Keratinocyte (primary cell): ENCODE results near the gene MLXIP. TPM values are rescaled to one million over a fixed set of nuclear protein-coding genes. Genes with fewer than 3 reads are reported as not detected.

Experiments
- DNase-seq: peaks from one replicate; pipeline ENCODE4 v3.0.0-alpha.2; 2011; ENCODE audit warnings: low read depth, missing footprints, low spot score
- FAIRE-seq: peaks from 2 replicates; lab custom pipeline; 2011; peaks lifted over from hg19 to GRCh38; lab: Jason Lieb, UNC
- H2AFZ ChIP-seq: 2 replicates; pipeline ENCODE4 v1.6.0; 2012; ENCODE audit warnings: low read length, control low read depth, inconsistent platforms; ENCODE audit not compliant: control insufficient read depth
- H3K27ac ChIP-seq: 2 replicates; pipeline ENCODE4 v1.5.1; 2011; ENCODE audit warnings: low read length; ENCODE audit not compliant: control insufficient read depth, insufficient read depth
- H3K27me3 ChIP-seq: 3 replicates; pipeline ENCODE4 v1.6.0; 2011; ENCODE audit warnings: low read length; ENCODE audit not compliant: control insufficient read depth, insufficient read depth; ENCODE audit errors: extremely low read depth
- H3K36me3 ChIP-seq, 2 experiments: 2 replicates in 1 of 2; 3 replicates in 1 of 2; pipeline ENCODE4 v1.5.1; 2011; ENCODE audit warnings: low read length in 2 of 2, mild to moderate bottlenecking in 1 of 2; ENCODE audit not compliant: control insufficient read depth in 2 of 2, insufficient read depth in 2 of 2; ENCODE audit errors: extremely low read depth in 1 of 2
- H3K4me1 ChIP-seq: 3 replicates; pipeline ENCODE4 v1.5.1; 2011; ENCODE audit warnings: low read length; ENCODE audit not compliant: control insufficient read depth, insufficient read depth; ENCODE audit errors: extremely low read depth
- H3K4me2 ChIP-seq: 3 replicates; pipeline ENCODE4 v1.6.0; 2011; ENCODE audit warnings: low read depth, low read length; ENCODE audit not compliant: control insufficient read depth, insufficient read depth; ENCODE audit errors: extremely low read depth
- H3K4me3 ChIP-seq, 3 experiments: fragments of 200-600 bp in 1 of 3; sonication (generic) in 1 of 3; 2 replicates in 2 of 3; 3 replicates in 1 of 3; pipeline ENCODE4 v1.5.1; 2011 to 2016; ENCODE audit warnings: low read length in 3 of 3, mild to moderate bottlenecking in 3 of 3, control low read depth in 2 of 3, inconsistent platforms in 1 of 3, low read depth in 1 of 3, mixed read lengths in 1 of 3, mixed run types in 1 of 3, moderate library complexity in 1 of 3; ENCODE audit not compliant: control insufficient read depth in 2 of 3, insufficient read depth in 2 of 3; ENCODE audit errors: extremely low read depth in 1 of 3
- H3K79me2 ChIP-seq: 2 replicates; pipeline ENCODE4 v1.6.0; 2012; ENCODE audit warnings: low read length; ENCODE audit not compliant: control insufficient read depth, insufficient read depth
- H3K9ac ChIP-seq: 3 replicates; pipeline ENCODE4 v1.6.0; 2011; ENCODE audit warnings: low read length; ENCODE audit not compliant: control insufficient read depth, insufficient read depth; ENCODE audit errors: extremely low read depth
- H3K9me1 ChIP-seq: 3 replicates; pipeline ENCODE4 v1.6.0; 2011; ENCODE audit warnings: low read length; ENCODE audit not compliant: control insufficient read depth, insufficient read depth; ENCODE audit errors: extremely low read depth
- H3K9me3 ChIP-seq: 2 replicates; pipeline ENCODE4 v1.5.1; 2012; ENCODE audit warnings: low read depth, low read length; ENCODE audit not compliant: control insufficient read depth
- H4K20me1 ChIP-seq: 3 replicates; pipeline ENCODE4 v1.6.0; 2011; ENCODE audit warnings: low read length; ENCODE audit not compliant: control insufficient read depth, insufficient read depth; ENCODE audit errors: extremely low read depth
- CTCF ChIP-seq, 3 experiments: IDR thresholded peaks in 1 of 3; conservative IDR thresholded peaks in 1 of 3; optimal IDR thresholded peaks in 1 of 3; 2 replicates in 2 of 3; 3 replicates in 1 of 3; pipeline versions ENCODE3 to v1.5.1; 2011; ENCODE audit warnings: low read length in 3 of 3, mild to moderate bottlenecking in 3 of 3, moderate library complexity in 2 of 3, control low read depth in 1 of 3, inconsistent platforms in 1 of 3; ENCODE audit not compliant: insufficient read depth in 2 of 3; ENCODE audit errors: extremely low read depth in 1 of 3
- EZH2 ChIP-seq: IDR thresholded peaks from one replicate; pipeline ENCODE4 v1.6.1; 2012; ENCODE audit warnings: inconsistent platforms, mild to moderate bottlenecking, low read length, moderate library complexity
- dilution Hi-C: fragments of 300-500 bp; cut with MboI; formaldehyde crosslinking; loops from one replicate; pipeline ENCODE4 v1.7.0; 2020; ENCODE audit warnings: low sequenced_read_pairs; ENCODE audit not compliant: extremely low pct_ligation_motif_present
- polyA plus RNA-seq, 5 experiments: library from polyadenylated mRNA; depleted of rRNA in 3 of 5; stranded (reverse) in 3 of 5; stranded (forward) in 1 of 5; unstranded in 1 of 5; fragments of >200 nt; gene quantifications; 1 replicate in 1 of 5; 2 replicates in 3 of 5; 3 replicates in 1 of 5; pipeline versions ENCODE4 v1.2.1 to v1.2.3, GENCODE V29; 2011 to 2012; ENCODE audit warnings: missing spikeins in 2 of 5, low read depth in 1 of 5, low replicate concordance in 1 of 5

The MLXIP gene
- polyA plus RNA-seq, 1 donor (not counting 4 experiments of a cell fraction or from before 2014, with no cell fraction given): 5.5 TPM

GRCh38 chr12:122067548-122067947 is 11.0 kb upstream of the MLXIP start:
- H4K20me1 ChIP-seq: no peaks in the 10 kb centered on the region
- peaks cover 23% of the 10 kb centered on the region for H3K4me1 ChIP-seq

GRCh38 chr12:122067966-122068365 is 10.6 kb upstream of the MLXIP start:
- no peaks in the 10 kb centered on the region for H3K36me3 ChIP-seq
- no peaks in the 10 kb centered on the region for H3K9me1 ChIP-seq
- H3K4me1 ChIP-seq: peaks cover 22% of the 10 kb centered on the region
- no peak overlapping the region for H3K27ac ChIP-seq
- H4K20me1 ChIP-seq: no peaks in the 10 kb centered on the region
- DNase-seq (no peak), FAIRE-seq (no peak)
- H3K27me3 ChIP-seq: no peaks in the 10 kb centered on the region
- no peaks in the 10 kb centered on the region for H3K9me3 ChIP-seq
- H3K4me3 ChIP-seq: no peak overlapping the region
- no peak overlapping the region for H3K9ac ChIP-seq
- no peak overlapping the region for H2AFZ ChIP-seq
- no peak for TF ChIP-seq EZH2
- TF ChIP-seq CTCF (optimal IDR thresholded peaks at IDR 0.05 in 1 of 3, IDR thresholded peaks at IDR 0.05 in 1 of 3, conservative IDR thresholded peaks at IDR 0.05 in 1 of 3; ENCODE audit: extremely low read depth in 1 of 3, insufficient read depth in 2 of 3, low read length in 3 of 3): no peak
- no peak overlapping the region for H3K4me2 ChIP-seq
- no peaks in the 10 kb centered on the region for H3K79me2 ChIP-seq
- dilution Hi-C loops: no loop called here

More at GRCh38 chr12:122067548-122067947, 11.0 kb upstream of the MLXIP start:
- Histone ChIP-seq H3K4me2 (no peak overlapping the region), H3K79me2 (no peaks in the 10 kb centered on the region), H3K4me3 (no peak overlapping the region), H3K9me1 (no peaks in the 10 kb centered on the region), H2AFZ (no peak overlapping the region), H3K27me3 (no peaks in the 10 kb centered on the region), H3K9me3 (no peaks in the 10 kb centered on the region), H3K27ac (no peak overlapping the region), H3K9ac (no peak overlapping the region), H3K36me3 (no peaks in the 10 kb centered on the region)
- DNase-seq (no peak), FAIRE-seq (no peak)
- TF ChIP-seq EZH2 (no peak), CTCF (optimal IDR thresholded peaks at IDR 0.05 in 1 of 3, IDR thresholded peaks at IDR 0.05 in 1 of 3, conservative IDR thresholded peaks at IDR 0.05 in 1 of 3; ENCODE audit: extremely low read depth in 1 of 3, insufficient read depth in 2 of 3, low read length in 3 of 3) (no peak)
- dilution Hi-C loops: no loop called here
